HCEC 1CT (cell line): ENCODE measurements around the gene PLOD1.
"Not testable (repeated sequence)": the region's sequence is repeated elsewhere in the genome, so short reads cannot be mapped to it uniquely, and the experiment has no call there.

ENCODE experiments used
- DNase-seq: peaks from one replicate; pipeline ENCODE4 v3.0.0-alpha.2; 2017

PLOD1 gene

GRCh38 chr1:11913291-11913690, 21.2 kb upstream of the PLOD1 start:
- DNase-seq, result no peak

DNA sequence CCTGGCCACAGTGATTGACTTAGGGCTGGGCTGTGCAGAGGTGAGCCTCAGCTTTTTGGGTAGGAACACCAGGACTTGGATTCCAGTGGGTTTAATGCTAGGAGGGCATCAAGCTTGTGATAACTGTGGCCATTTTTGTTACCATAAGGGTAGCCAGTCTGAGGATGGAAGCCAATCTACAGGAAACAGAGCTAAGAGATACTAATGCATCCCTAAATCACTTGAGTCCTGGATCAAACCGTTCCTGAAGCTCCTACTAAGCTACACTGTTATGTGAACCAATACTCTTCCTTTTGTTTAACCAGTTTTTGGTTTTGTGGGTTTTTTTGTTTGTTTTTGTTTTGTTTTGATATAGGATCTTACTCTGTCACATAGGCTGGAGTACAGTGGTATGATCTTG, 20.5 kb upstream of the PLOD1 start:
- no peak for DNase-seq

DNA sequence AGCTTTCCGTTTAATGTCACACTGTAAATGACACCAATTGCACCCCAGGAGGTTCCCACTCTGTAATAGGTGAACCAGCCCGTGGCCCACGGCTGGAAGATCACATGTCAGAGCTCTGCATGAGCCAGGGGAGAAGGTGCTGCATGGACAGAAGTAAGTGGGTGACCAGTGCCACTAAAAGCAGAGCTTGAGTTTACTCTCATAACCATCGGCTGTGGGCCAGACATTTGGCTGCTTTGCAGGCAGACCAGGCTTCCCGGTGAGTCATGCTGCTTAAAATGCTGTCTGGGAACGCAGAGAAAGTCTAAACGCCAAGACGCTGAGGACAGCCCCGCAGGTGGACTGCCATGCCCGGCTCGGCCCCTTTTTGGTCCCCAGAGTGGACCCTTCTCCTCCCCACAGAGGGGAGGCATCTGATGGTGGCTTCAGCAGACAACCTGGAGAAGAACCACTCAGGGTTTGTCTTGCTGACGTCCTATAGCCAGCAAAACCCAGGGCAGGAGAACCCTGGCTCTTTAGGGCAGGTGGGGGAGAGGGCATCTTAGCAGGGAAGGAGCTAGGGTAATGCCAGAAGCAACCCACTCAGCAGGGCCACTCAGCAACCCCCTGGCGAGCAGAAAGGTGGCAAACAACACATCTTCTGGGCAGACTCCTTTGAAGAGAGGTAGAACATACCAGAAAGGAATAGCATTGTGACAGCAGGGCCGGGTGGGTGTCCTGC, 15.6 kb upstream of the PLOD1 start:
- DNase-seq, result peak; percentile 83

DNA sequence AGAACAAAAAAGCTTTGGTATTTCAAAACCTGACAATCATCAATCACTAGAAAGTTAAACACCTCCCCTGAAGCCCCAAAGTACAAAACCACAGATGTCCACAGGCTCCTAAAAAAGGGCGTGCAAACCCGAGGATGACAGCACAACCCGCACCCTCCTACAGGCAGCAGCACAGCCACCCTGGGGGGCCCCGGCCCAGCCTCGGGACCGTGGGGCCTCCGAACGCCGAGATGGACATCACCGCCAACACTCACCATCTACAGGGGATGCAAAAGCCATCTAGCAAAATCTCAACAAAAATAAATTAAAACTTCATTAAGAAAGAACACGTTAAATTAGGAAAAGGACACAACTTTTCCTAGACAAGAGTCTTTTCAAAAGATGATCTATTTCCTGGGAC, 14.9 kb upstream of the PLOD1 start:
- DNase-seq, result no peak

DNA sequence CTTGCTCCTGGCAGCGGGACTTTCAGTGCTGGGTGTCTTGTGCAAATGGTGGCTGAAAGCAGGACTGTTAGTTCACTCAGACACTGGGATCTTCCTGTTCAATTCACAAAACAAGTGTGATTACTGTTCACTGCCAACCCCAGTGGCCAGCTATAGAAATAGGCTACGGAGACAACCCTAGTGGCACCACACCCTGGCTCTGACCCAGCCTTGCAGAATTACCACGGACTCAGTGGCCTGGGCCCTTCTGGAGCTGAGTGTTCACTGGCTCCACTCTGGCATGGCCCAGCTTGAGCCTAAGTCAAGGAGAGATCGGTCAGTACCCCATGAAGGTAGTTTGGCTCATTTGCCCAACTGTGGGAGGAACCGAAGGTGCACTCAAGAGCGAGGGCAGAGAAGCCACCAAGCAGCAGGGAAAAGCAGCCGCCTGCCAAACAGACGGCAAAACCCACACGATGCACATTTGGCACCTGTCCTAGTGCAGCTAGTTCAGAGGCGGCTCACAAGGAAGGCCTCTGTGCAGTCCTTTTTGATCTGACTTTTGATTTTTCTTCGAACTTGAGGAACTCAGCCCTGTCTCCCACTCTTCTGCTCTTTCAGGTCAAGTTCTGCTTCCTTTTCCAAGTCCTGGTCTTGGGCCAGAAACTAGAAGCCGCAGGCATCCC, 14.1 kb upstream of the PLOD1 start:
- DNase-seq, result no peak

DNA sequence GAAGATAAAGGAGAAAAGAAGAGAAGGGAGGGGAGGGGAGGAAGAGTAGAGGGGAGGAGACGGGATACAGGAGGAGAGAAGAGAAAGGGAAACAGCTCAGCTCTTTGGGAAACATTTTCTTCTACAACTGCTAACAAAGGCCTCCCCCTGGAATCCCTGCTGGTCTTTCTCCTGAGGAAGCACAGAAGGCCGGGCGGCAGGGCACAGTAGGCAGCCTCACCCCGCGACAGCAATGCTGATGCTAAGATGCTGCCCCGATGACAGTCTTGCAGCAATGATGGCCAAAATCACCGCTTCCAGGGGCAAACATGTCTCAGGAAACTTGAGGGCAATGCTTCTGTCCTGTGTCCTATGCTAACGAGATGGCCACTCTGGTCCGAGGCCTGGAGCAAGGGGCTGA, 13.5 kb upstream of the PLOD1 start:
- no peak for DNase-seq

DNA sequence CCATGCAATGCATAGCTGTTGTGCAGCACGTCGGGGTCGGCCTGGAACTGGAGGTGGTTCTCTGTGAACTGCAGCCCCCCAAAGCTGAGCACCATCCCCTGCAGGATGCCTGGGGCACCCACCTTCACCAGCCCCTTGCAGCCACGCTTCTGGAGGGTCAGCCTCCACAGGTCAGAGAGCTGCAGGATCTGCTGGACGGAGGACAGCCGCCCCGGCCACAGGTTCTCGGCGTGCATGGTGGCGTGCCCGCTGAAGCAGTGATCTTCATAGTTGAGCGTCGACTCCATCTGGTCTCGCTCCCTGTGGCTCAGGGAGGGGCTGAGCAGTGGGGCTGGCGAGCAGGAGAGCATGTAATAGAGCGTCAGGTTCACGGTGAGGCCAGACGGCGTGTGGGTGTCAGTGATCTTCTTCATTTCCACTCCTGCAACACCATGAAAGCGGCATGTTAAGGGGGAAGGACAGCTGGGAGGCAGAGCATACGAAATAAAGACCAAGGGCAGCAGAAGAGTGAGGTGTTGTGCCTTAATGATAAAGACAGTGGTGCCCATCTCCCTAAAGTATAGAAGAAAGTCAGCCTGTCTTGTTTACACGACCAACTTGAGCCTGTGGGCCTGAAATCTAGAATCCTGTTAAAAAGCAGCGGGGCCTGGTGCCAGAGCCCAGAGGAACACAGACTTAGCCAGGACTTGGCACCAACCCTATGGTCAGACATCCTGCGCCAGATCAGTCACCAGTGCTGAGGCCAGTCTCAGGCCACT, 11.3 kb upstream of the PLOD1 start:
- no peak for DNase-seq

DNA sequence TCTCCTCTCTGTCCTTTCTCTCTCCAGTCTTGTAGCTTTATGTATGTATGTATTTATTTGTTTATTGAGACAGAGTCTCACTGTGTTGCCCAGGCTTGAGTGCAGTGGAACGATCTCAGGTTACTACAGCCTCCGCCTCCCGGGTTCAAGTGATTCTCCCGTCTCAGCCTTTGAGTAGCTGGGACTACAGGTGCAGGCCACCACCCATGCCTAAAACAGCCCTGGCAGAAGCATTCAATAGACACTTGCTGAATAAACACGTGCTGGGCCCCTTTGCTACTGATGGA, 10.7 kb upstream of the PLOD1 start:
- no peak for DNase-seq

DNA sequence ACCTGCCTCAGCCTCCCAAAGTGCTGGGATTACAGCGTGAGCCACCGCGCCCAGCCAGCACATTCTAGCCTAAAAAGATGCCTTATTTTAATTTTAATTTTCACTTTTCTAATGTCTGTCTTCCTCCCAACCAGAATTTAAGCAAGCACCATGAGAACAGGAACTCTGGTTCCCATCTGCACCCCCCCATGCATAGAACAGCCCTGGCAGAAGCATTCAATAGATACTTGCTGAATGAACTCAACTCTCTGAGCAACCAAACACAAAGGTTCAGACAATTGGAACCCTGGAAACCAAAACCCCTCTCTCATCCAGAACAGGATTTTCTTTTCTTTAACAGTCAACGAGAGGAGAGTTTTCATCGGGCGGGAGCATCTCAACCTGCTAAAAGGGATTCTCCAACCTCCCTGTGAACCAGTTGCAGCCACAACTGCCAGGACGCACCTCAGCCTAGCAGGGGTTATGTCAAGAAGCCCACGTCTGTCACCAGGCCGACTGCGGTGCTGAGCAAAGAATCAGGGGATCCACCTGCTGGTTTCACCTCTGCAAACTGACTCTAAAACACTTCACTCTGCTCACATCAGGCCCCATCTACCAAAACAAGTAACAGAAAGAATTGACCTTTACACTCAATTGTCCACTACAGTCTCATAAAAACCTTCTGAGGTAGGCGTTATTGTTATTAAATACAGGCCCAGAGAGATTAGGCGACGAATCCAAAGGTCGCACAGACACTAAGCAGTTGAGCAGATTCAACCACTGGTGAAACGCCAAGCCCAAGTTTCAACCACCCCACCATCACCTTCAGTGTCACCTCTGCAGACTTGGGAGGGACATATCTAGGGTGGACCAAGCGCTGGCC, 10.0 kb upstream of the PLOD1 start:
- no peak for DNase-seq

DNA sequence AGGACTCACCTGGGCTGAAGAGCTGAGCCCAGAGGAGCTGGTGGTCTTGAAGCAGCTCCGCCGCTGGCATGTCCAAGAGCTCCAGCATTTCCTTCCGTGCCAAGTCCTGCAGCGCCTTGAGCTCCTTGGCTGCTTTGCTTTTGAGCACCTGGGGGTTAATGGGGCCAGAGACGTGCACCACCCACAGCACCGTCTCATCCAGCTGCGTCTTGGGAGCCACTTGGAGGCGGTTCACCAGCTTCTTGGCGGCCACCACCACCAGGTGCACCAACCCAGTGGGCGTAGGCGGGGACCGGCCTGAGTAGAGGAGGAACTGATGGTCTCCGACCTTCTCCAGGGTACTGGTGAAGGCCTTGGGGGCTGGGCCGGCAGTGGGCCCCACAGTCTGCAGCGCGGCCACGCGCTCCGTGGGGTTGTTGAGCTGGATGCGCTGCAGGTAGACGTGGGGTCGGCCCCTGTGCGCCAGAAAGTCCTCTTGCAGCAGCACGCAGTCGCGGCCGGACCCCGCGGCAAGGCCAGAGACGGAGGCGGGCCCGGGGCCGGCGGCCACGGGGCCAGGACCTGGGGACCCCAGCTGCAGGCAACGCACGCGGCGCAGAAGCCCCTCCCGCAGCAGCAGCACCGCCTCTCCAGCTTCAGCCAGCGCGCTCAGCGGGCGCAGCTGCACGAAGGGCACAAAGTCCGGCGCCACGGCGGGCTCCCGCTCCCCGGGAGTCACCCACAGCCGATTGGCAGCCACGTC, 9.2 kb upstream of the PLOD1 start:
- DNase-seq, result not testable (repeated sequence)

DNA sequence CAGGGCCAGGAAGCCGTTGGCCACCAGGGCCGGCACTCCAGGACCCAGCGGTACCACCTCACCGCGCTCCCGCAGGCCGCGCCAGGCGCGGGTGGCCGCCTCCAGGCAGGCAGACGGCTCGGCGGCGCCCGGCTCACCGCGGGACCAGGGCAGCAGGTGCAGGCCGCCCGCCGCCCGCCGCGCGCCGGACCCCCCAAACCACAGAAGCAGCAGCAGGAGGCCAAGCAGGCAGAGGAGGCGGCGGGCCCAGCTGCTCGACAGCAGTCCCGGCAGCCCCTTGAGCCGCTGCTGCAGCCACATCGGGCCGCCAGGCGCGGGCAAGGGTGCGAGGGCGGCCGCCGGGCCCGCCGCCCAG, 8.6 kb upstream of the PLOD1 start:
- no peak for DNase-seq

- no peak for DNase-seq
These were observed 6.5 kb upstream of the PLOD1 start for GRCh38 chr1:11927866-11928592.

GRCh38 chr1:11929849-11930248, 4.7 kb upstream of the PLOD1 start:
- peak; percentile 79 for DNase-seq

DNA sequence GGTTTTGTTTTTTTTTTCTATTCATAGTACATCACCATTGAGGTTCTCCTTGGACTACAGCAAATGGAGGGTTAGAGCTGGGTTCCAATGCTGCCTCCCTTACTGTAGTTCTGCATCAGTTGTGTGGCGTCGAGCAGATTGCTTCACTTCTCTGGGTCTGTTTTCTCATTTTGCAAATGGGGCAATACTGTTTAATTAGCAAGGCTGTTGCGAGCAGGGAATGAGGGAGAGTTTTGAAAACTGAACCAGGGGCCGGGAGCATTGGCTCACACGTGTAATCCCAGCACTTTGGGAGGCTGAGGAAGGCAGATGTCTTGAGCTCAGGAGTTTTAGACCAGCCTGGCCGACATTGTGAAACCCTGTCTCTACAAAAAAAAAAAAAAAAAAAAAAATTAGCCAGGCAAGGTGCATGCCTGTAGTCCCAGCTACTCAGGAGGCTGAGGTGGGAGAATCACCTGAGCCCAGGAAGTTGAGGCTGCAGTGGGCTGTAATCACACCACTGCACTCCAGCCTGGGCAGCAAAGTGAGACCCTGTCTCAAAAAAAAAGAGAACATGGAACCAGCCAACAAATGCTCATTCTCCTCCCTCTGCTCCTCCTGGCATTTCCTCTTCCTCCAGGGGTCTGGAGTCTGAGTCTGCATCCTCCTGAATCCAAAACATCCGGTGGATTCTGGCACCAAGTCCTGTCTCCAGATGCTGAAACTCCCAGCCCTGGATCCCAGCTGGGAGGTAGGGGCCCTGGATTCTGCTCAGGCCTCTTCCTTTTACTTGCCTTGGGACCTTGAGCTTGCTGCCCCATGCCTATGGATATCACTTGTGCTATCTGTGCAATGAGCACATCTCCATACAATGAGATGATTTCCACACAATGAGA, 3.7 kb upstream of the PLOD1 start:
- peak; percentile 77 for DNase-seq

DNA sequence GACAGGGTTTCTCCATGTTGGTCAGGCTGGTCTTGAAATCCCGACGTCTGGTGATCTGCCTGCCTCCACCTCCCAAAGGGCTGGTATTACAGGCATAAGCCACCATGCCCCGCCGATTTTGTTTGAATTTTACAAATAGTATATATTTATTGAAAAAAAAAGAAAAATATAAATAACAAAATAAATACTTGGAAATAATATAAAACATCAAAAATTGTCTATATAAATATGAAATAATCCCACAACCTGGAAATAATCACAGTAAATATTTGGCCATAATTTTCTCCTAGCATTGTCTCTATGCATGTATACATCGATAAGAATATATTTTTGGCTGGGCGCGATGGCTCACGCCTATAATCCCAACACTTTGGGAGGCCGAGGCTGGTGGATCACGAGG, 2.7 kb upstream of the PLOD1 start:
- no peak for DNase-seq

GRCh38 chr1:11935057-11935412, 518 bp downstream of the PLOD1 start:
- no peak for DNase-seq

- not testable (repeated sequence) for DNase-seq
These were observed 1.2 kb downstream of the PLOD1 start for GRCh38 chr1:11935733-11936132.

DNA sequence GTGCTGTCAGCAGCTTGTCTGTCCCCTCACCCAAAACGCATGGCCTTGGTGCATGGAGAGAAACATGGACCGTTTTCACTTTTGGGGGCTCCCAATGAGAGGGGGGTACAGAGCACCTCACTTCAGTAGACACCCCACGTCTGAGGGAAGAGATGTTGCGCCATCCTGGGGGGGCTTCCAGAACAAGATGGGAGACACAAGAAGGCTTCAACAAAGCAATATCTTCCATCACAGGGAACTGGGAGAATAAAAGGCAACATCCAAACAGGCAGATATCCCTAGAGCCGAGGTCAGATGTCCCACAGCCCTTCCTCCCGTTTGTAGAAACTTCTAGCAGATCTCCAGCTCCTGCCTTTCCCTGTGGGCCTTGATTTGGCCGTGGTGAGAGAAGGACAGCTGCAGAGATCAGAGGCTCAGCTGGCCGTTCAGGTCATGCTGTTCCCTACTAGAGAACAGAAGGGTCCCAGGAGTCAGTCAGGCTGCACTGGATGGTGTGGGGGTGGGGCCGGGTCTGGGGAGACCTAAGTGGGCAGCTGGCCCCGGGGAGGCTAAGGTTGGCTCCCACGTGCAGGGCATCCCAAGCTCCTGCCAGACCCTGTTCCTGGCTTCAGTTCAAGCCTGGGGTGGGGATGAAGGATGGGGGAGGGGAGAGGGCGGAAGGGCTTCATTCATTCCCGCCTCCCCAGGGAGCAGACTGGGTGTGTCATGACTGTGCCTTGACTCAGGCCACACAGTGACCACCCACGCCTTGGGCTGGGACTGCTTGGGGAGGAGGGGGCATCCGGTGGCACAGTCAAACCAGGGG, 4.4 kb downstream of the PLOD1 start:
- DNase-seq, result no peak

- not testable (repeated sequence) for DNase-seq
These were observed 5.3 kb downstream of the PLOD1 start for GRCh38 chr1:11939794-11940193.

GRCh38 chr1:11940260-11940921, 5.9 kb downstream of the PLOD1 start:
- no peak for DNase-seq
